ENCODE data around the gene NEAT1. TPM values are rescaled to one million over a fixed set of nuclear protein-coding genes. Genes with fewer than 3 reads are reported as not detected.

Gene NEAT1
- total and polyA plus RNA-seq, 9 of the 15 experiments (the other 6 are each of a cell fraction or from before 2014, with no cell fraction given) = 20.1 to 389 (median 62.8) TPM

GRCh38 chr11:65420979-65421793, 1.4 kb upstream of the NEAT1 start (continued):
- peak; percentile 51; the same call in 1 of the 2 replicates for TF ChIP-seq IRF9 (tag; IDR thresholded peaks at IDR 0.05)
- TF ChIP-seq SREBF1 (IDR thresholded peaks at IDR 0.05; ENCODE audit: borderline replicate concordance, low read depth, low read length) = peak; percentile 90; the same call in 1 of the 2 replicates
- TF ChIP-seq GABPA (tag; conservative IDR thresholded peaks at IDR 0.05; ENCODE audit: low read depth) = no peak
- TF ChIP-seq ZNF41 (CRISPR knock-in tag; conservative IDR thresholded peaks at IDR 0.05) = peak; percentile 63; the same call in 1 of the 2 replicates
- peak; percentile 48; the same call in 1 of the 2 replicates for TF ChIP-seq SMAD3 (CRISPR knock-in tag; conservative IDR thresholded peaks at IDR 0.05)
- peak; percentile 93; the same call in 1 of the 2 replicates for TF ChIP-seq ZNF583 (CRISPR knock-in tag; IDR thresholded peaks at IDR 0.05)
- no peak for TF ChIP-seq HMBOX1 (IDR thresholded peaks at IDR 0.05)
- no peak for TF ChIP-seq SPI1 (IDR thresholded peaks at IDR 0.05; ENCODE audit: borderline replicate concordance, low read depth, low read length)
- TF ChIP-seq THRA (IDR thresholded peaks at IDR 0.05) = no peak
- peak; percentile 51; the same call in 1 of the 2 replicates for TF ChIP-seq ELF4 (CRISPR knock-in tag; IDR thresholded peaks at IDR 0.05)
- no peak for TF ChIP-seq ID3 (CRISPR knock-in tag; IDR thresholded peaks at IDR 0.05)
- 0 out of 2 replicates have a peak, but pooled peaks have one; percentile 39 for TF ChIP-seq ID3 (tag; IDR thresholded peaks at IDR 0.05)
- peak; percentile 86 for TF ChIP-seq SMAD4 (CRISPR knock-in tag; conservative IDR thresholded peaks at IDR 0.05)
- TF ChIP-seq ZNF436 (CRISPR knock-in tag; IDR thresholded peaks at IDR 0.05) = no peak
- TF ChIP-seq ZNF165 (CRISPR knock-in tag; IDR thresholded peaks at IDR 0.05; ENCODE audit: borderline replicate concordance) = no peak
- no peak for TF ChIP-seq ETV6 (IDR thresholded peaks at IDR 0.05; ENCODE audit: borderline replicate concordance in 1 of 2, low read depth in 2 of 2, low read length in 1 of 2)
- no peak for TF ChIP-seq ETV6 (CRISPR knock-in tag; IDR thresholded peaks at IDR 0.05; ENCODE audit: borderline replicate concordance)
- TF ChIP-seq MEIS2 (IDR thresholded peaks at IDR 0.05; ENCODE audit: partially characterized antibody) = peak; percentile 45
- peak; percentile 60; the same call in 1 of the 2 replicates for TF ChIP-seq PYGO2 (tag; IDR thresholded peaks at IDR 0.05)
- no peak for TF ChIP-seq MXD1 (CRISPR knock-in tag; IDR thresholded peaks at IDR 0.05; ENCODE audit: borderline replicate concordance, poor library complexity, severe bottlenecking)
- no peak for TF ChIP-seq KLF13 (tag; IDR thresholded peaks at IDR 0.05; ENCODE audit: borderline replicate concordance, low read depth)

Measured in K562 (cell line).